AG04449 (cell line): ENCODE data around the gene HOXA6.

Experiments used
- CTCF ChIA-PET: fragments of 350-600 bp; formaldehyde crosslinking; extraction: SDS; loops from one replicate; lab custom pipeline; 2021; ENCODE audit warnings: antibody characterized with exemption; lab: Yijun Ruan, JAX
- POLR2A ChIA-PET: fragments of 400-600, 350-600 bp; formaldehyde crosslinking; extraction: SDS; loops from one replicate; lab custom pipeline; 2020; ENCODE audit warnings: antibody characterized with exemption, inconsistent platforms; lab: Yijun Ruan, JAX
- DNase-seq: peaks from one replicate; pipeline ENCODE4 v3.0.0-alpha.2; 2010; ENCODE audit warnings: low read depth, low spot score
- H3K4me3 ChIP-seq: 2 replicates; pipeline ENCODE4 v1.5.1; 2011; ENCODE audit warnings: low read depth, mild to moderate bottlenecking, control low read depth, low read length
- CTCF ChIP-seq: IDR thresholded peaks from one replicate; pipeline ENCODE4 v1.5.1; 2011; ENCODE audit warnings: mild to moderate bottlenecking, moderate library complexity, low read length, control low read depth, inconsistent platforms; ENCODE audit not compliant: insufficient read depth; ENCODE audit errors: missing control alignments

HOXA6 gene

GRCh38 chr7:27123477-27124053, 24.0 kb downstream of the HOXA6 start:
- ChIA-PET CTCF (no interaction called here), POLR2A (interaction anchor here (0.6 kb wide), 1 partner anchor 14 kb away, joined by 3 read pairs; no protein-coding TSS in a partner anchor)
- no peak for TF ChIP-seq CTCF
- no peak overlapping the region for H3K4me3 ChIP-seq
- no peak for DNase-seq

- ChIA-PET POLR2A (no interaction called here), CTCF (no interaction called here)
- no peak overlapping the region for H3K4me3 ChIP-seq
- TF ChIP-seq CTCF, result no peak
- DNase-seq, result no peak
Measured at GRCh38 chr7:27123007-27123476, 24.5 kb downstream of the HOXA6 start.

DNA sequence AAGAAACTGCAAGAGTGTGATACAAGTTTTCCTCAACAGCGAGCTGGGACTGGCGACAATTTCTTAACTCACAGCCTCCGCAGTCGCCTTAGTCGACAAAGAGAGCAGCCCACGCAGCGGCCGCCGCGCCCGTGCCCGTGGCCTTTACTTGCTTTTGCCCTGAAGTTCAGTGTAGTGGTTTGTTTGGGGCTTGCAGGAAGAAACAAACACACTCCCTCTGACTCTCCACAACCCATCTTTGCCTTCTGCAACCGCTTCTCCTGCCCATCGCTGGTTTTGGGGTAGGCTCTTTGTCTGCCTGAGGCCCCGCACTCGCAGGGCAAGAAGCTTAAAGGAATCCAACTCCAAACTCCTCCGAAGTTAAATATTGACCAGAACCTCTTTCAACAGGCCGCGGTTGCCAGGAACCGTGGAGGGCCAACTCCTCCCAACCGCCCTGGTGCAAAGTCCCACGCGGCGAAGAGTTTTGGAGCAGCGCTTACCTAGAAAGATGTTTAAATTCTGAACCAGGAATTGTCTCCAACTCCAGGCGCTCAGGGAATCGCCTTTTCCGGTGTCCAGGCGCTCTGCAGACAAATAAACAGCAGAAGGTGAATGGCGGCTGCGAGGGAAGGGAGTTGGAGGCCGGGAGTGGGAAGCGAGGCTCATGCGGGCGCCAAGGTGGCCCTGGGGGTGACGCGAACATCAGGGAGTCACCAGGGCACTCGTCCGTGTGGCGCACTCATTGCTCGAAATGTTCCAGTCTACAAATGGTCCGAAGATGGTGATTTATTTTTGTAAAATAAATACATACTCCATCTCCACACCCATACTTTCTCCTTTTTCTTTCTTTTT, 25.3 kb downstream of the HOXA6 start:
- CTCF ChIA-PET, result interaction anchor here (1.2 kb wide), 1 partner anchor 9 kb away, joined by 3 read pairs; the partner anchor contains the start of gene HOXA4

GRCh38 chr7:27121684-27122076, 25.9 kb downstream of the HOXA6 start:
- CTCF ChIA-PET, result interaction anchor here (1.2 kb wide), 1 partner anchor 9 kb away, joined by 3 read pairs; the partner anchor contains the start of gene HOXA4
- no peak overlapping the region for H3K4me3 ChIP-seq
- TF ChIP-seq CTCF, result no peak
- DNase-seq, result no peak
- POLR2A ChIA-PET, result no interaction called here

More for the DNA sequence above, 25.3 kb downstream of the HOXA6 start:
- TF ChIP-seq CTCF, result no peak
- H3K4me3 ChIP-seq, result no peak overlapping the region
- POLR2A ChIA-PET, result no interaction called here
- no peak for DNase-seq

DNA sequence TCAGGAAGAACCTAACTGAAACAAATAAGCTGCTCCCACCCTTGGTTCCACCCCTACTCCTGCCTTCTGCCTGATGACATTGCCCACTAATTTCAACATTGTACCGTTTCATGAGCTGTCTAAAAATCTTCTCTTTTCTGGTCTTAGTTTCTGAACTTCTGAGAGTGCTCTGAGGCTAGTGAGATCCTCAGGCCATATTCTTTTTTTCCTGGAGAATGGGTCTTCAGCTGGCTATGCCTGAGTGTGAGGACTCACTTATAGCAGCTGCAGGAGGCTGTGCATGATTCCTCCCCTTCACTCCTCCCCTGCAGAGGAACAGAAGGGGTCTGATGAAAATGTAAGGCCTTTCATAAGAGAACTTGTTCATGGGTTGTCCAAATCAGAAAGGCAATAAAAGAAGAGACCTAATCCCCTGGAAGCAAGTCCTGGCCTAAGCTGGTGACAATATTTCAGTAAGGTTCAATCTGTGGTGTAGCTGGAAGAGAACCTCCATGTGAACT, 28.1 kb downstream of the HOXA6 start:
- CTCF ChIA-PET, result interaction anchor here (1.3 kb wide), 1 partner anchor 31 kb away, joined by 3 read pairs; no protein-coding TSS in a partner anchor
- no peak overlapping the region for H3K4me3 ChIP-seq
- DNase-seq, result no peak
- TF ChIP-seq CTCF, result no peak
- POLR2A ChIA-PET, result no interaction called here

DNA sequence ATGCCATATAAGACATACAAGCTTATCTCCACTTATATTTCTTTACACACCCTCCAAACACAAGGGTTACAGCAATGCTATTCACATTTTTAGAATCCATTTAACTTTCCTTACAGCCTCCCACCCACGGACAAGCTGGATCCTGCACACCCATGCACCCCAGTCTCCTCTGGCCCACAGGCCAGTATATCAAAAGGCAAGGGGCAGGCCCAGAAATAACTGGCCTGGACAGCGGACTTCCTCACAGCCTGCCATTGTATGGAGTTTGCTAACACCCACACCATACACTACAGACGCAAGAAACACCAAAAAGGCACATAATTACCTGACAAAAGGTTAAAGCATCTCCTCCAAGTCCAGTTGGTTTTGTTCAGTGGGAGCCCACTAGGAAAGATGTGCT, 29.0 kb downstream of the HOXA6 start:
- H3K4me3 ChIP-seq, result no peak overlapping the region
- CTCF ChIA-PET, result interaction anchor here (0.9 kb wide), 2 partner anchors 9 to 32 kb away, joined by 4 read pairs; no protein-coding TSS in a partner anchor
- POLR2A ChIA-PET, result no interaction called here
- DNase-seq, result no peak
- no peak for TF ChIP-seq CTCF
